SH-SY5Y (cell line): ENCODE measurements around the gene UBE3D.

Experiments used
- GATA2 ChIP-seq: IDR thresholded peaks from 2 replicates; pipeline ENCODE4 v1.6.1; 2011; ENCODE audit warnings: mild to moderate bottlenecking, low read depth, low read length
- GATA3 ChIP-seq: IDR thresholded peaks from 2 replicates; pipeline ENCODE4 v1.6.1; 2011; ENCODE audit warnings: low read depth, mild to moderate bottlenecking, low read length, moderate library complexity

DNA sequence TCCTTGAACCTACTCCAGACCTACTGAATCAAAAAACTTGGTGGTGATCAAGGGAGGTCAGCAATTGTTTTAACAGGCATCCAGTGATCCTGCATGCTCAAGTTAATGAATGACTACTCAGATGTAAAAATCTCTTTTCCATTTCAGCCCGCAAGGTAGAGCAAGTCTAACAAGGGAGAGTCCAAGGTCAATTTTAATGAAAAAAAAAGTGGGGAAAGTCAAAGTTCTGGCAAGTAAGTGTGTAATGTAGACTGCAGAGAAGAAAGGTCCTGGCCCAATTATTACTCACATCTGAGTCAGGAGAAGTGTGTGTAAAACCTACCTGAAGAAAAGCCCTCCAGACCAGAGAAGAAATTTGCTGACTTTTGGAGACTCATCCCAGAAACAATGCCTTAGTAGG is 193.5 kb downstream of the UBE3D start:
- TF ChIP-seq GATA2 = no peak
- no peak for TF ChIP-seq GATA3
